Measurements from ENCODE around the gene GYG2. TPM values are rescaled to one million over a fixed set of nuclear protein-coding genes. Genes with fewer than 3 reads are reported as not detected.

Gene GYG2
- polyA plus RNA-seq, 1 of the 3 experiments (the other 2 are of a cell fraction), result 1.8 TPM

GRCh38 chrX:2817036-2817435 lies 11.7 kb upstream of the GYG2 start (continued):
- no peak for TF ChIP-seq EZH2phosphoT487 (IDR thresholded peaks at IDR 0.05; ENCODE audit: borderline replicate concordance, low read depth)
- no peak for TF ChIP-seq FOSL2 (IDR thresholded peaks at IDR 0.05; ENCODE audit: borderline replicate concordance, low read depth)
- TF ChIP-seq, protein P1, sequence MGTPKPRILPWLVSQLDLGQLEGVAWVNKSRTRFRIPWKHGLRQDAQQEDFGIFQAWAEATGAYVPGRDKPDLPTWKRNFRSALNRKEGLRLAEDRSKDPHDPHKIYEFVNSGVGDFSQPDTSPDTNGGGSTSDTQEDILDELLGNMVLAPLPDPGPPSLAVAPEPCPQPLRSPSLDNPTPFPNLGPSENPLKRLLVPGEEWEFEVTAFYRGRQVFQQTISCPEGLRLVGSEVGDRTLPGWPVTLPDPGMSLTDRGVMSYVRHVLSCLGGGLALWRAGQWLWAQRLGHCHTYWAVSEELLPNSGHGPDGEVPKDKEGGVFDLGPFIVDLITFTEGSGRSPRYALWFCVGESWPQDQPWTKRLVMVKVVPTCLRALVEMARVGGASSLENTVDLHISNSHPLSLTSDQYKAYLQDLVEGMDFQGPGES (IDR thresholded peaks at IDR 0.05; ENCODE audit: low read depth, low read length), result no peak

DNA sequence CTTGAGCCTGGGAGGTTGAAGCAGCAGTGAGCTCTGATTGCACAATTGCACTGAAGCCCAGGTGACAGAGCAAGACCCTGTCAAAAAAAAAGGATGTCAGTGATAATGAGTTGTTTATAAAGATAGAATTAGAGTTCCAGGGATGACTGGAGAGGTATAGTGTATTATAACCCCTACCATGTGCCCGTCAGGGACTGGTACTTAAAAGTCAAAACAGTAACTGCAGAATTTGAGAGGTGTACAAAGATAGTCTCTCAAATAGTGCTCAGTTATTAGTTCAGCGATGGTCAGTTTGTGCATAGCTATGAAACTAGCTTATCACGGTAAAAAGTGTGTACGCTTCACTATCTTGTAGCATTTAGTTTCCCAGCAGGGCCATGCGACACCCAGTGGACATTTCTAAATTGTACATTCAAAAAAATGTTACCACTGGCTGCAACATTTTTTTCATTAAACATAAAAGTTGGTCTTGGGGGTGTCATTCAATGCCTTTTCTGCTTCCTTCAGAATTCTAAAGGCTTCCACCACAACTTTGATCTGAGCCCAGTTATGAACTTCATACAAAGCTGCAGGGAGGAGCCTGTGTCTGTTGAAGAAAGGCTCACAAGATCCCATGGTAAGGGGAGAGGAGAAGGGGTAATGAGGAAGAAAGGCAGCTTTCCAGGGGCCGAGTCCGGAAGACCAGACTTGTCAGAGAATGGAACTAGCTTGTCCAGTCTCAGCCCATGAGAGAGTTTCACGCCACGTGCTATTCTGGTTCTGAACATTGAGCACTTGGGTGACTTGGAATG lies 9.2 kb upstream of the GYG2 start:
- no peaks in the 10 kb centered on the region for H4K20me1 ChIP-seq (ENCODE audit: insufficient read depth)
- H3K9me2 ChIP-seq, result no peaks in the 10 kb centered on the region
- no peak overlapping the region for H2AFZ ChIP-seq (ENCODE audit: low read depth)
- H3K9ac ChIP-seq, result no peak overlapping the region
- H3K27me3 ChIP-seq (ENCODE audit: insufficient read depth), result peaks cover 5% of the 10 kb centered on the region; the same call in 1 of the 2 replicates
- no peaks in the 10 kb centered on the region for H3K36me3 ChIP-seq (replicated peaks in 1 of 2; ENCODE audit: control insufficient read depth in 1 of 2, insufficient read depth in 2 of 2, low read length in 1 of 2)
- no peak overlapping the region for H3K4me2 ChIP-seq
- TF ChIP-seq, protein P1 (IDR thresholded peaks at IDR 0.05; ENCODE audit: low read depth, low read length), result no peak
- TF ChIP-seq CTCF (IDR thresholded peaks at IDR 0.05) (peak; percentile 71), TAF1 (IDR thresholded peaks at IDR 0.05; ENCODE audit: borderline replicate concordance, low read depth, low read length) (no peak), SMC3 (IDR thresholded peaks at IDR 0.05; ENCODE audit: low read depth, low read length) (0 out of 2 replicates have a peak, but pooled peaks have one; percentile 34), RAD21 (IDR thresholded peaks at IDR 0.05; ENCODE audit: low read length) (peak; percentile 45)
- H3K27ac ChIP-seq (ENCODE audit: low read depth in 2 of 2, low read length in 1 of 2), result no peak overlapping the region
- DNase-seq, result peak; percentile 39
- ChIA-PET CTCF (interaction anchor here (0.8 to 2.0 kb wide), 3 partner anchors 12 to 33 kb away, joined by 4 to 8 read pairs (median 5); no protein-coding TSS in a partner anchor), POLR2A (no interaction called here)
- H3K79me2 ChIP-seq (ENCODE audit: insufficient read depth), result no peaks in the 10 kb centered on the region
- peaks cover 4% of the 10 kb centered on the region for H3F3A ChIP-seq (replicated peaks; ENCODE audit: insufficient read depth)
- no peak overlapping the region for H3K4me3 ChIP-seq (ENCODE audit: low read depth in 2 of 2, low read length in 1 of 2)
- 33% methylated on average over 9 of the region's 9 CpGs for WGBS (ENCODE audit: low lambda C conversion rate)
- H3K9me3 ChIP-seq, result no peaks in the 10 kb centered on the region
- no peaks in the 10 kb centered on the region; a peak in 1 of 4 replicates for H3K4me1 ChIP-seq (ENCODE audit: control insufficient read depth in 1 of 2, insufficient read depth in 2 of 2, low read depth in 1 of 2, low read length in 1 of 2)

All from SK-N-SH (cell line).